CD4-positive, alpha-beta T cell treated with Interleukin-2 at 100 ng/mL for 4 hours (primary cell): Measurements from ENCODE around the gene CRYBB3.

ENCODE experiments used
- DNase-seq: peaks from one replicate; pipeline ENCODE4 v3.0.0-alpha.2; 2020; ENCODE audit warnings: low spot score

CRYBB3 gene

DNA sequence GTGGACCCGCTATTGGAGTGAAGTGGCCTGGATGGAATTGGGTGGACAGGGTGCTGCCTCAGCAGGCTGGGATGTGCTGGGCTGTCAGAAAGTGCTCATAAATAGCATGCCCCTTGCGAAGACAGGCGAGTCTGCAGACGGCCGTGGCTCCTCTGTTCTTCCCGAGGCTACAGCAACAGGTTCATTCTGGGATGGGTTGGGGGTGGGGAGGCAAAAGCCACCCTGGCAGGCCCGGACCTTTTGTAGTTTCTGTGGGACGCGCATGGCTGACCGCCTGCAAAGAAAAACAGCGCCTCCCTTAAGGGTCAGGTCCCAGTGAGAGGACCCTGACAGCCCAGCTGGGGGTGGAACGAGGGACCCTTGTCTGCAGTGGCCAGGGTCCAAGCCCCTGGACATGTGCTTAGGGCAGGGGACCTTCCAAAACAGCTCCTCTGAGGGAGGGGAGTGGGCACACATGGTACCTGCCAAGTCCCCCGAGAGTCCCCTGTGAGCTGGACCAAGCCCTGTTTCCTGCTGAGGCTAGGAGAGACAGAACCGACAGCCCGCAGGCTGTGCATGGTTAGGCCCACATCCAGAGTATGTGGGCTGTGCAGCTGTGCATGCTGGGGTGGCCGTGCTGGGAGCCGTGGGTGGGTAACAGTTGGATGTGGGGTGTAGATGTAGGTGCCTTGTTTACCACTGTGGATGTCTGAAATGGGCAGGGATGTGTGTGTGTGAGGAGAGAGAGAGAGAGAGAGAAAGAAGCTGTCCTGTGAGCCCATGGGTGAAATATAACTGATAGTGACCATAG, at the start of gene CRYBB3:
CRYBB3 (plus strand) TSS at position 128 of the 790 bp plus-strand sequence. CDS start 1,539 bp downstream, outside the sequence.
- DNase-seq = no peak

DNA sequence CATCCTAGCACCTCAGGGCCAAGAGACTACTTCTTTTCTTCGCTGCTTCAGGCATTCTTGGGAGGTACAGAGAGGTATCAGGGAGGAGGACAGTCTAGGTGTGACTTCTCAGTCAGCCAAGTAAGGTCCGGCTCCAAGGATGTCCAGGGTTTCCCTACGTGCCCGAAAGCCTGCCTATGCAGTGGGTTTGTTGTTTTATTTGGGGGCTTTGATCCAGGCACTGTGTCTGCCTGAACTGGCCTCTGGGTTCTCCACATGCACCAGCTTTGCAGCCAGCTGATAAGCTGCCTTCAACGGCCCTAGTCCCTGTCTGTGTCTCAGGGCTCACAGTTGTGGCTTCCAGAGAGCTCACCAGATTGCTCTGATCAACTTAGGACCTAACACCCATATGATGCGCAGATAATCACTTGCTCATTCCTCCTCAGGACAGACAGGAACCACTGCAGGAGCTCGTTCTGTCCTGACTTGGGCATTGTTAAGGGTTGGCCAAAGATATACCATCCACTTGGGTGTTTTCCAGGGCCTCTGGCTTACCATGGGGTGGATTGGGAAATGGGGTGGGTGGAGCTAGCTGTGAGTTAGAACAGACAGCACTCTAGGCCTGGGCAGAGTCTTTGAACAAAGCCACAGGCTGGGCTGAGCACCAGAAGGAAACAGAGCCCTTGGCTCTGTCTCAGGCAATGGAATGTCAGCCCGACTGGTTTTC, 45.5 kb upstream of the CRYBB3 start:
- no peak for DNase-seq

DNA sequence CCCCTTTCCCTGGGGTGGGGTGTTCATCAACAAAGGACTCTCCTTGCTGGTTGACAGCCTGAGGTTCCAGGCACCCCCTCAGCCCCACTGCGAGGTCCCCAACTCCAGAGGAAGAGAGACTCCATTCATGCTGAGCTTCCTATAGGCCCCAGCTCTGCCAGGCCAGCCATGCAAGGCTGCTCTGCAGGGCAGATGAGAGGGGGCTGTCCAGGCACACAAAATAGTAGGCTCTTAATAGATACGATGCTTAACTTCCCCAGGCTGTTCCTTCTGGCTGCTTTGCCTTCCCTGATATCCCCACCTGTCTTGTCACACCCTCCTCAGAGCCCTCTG, 45.0 kb upstream of the CRYBB3 start:
- no peak for DNase-seq

DNA sequence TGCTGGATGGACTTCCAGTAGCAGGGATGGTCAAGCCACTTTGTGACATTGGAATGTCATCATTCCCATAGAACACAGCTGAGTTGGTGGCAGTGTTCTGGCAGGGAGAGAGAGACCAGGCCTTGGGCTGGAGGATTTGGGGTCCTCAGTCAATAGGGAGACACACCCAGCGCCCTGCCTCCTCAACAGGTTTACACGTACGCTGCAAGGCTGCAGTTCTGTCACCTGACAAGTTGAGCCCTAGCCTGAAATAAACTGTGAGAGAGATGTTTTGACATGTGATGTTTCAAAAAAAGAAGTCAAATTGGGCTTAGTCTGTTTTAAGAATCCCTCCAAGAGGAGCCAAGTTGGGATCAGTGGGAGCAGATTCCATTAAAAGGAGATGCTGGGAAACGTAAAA, 42.9 kb upstream of the CRYBB3 start:
- DNase-seq = no peak

DNA sequence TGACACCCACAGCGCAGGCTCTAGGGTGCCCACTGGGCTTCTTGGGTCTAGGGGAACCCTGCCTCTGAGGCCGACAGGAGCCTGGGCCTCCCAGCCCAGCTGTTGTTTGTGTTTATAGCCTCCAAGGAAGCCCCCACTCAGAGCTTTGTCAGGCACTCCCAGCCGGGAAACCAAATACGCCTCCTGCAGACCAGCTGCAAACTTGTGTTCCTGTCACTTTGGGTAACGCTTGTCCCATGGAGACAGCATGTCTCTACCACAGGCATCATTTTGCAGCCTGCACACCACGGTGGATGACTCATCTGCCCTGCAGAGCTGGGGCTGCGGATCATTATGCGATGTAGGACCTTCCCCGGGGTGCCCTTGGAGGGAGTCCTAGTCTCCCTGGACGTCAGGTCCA, 40.6 kb upstream of the CRYBB3 start:
- DNase-seq = no peak

DNA sequence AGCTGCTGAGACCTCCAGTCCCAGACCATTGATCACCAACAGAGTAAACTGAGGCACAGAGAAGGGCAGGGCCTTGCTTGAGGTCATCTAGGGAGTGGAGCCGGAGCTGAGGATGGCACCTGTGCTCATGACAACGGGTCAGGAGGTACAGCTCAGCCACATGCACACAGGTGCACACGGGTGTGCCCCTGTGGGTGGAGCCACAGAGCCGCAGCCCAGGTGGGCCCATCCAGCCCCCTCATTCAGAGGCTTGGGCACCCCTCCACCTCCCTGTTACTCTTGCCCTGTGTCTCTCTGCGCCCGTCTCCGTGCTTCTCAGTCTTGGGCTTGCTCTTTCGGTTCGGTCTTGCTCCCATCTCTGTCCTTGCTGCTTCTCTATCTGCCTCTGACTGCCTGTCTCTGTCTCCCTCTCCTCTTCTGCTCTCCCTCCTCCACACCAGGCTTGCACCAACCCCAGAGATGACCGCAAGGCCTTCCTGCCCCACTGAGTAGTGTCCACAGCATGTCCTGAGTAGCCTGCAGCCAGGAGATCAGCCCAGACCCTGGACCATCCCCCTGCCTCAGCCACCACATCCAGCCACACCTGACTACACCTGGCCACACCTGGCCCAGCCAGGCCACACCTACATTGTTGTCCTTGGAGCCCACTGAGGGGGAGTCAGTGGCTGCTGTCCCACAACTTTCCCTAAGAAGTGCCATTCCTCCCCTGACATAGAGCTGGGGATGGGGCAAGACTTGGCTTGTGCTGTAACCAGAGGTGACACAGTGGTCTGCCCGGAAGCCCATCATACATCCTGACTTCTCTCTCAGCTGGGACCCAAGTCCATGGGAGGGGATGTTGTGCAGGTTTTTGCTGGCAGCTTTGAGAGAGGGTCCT, 39.3 kb upstream of the CRYBB3 start:
- DNase-seq = no peak

DNA sequence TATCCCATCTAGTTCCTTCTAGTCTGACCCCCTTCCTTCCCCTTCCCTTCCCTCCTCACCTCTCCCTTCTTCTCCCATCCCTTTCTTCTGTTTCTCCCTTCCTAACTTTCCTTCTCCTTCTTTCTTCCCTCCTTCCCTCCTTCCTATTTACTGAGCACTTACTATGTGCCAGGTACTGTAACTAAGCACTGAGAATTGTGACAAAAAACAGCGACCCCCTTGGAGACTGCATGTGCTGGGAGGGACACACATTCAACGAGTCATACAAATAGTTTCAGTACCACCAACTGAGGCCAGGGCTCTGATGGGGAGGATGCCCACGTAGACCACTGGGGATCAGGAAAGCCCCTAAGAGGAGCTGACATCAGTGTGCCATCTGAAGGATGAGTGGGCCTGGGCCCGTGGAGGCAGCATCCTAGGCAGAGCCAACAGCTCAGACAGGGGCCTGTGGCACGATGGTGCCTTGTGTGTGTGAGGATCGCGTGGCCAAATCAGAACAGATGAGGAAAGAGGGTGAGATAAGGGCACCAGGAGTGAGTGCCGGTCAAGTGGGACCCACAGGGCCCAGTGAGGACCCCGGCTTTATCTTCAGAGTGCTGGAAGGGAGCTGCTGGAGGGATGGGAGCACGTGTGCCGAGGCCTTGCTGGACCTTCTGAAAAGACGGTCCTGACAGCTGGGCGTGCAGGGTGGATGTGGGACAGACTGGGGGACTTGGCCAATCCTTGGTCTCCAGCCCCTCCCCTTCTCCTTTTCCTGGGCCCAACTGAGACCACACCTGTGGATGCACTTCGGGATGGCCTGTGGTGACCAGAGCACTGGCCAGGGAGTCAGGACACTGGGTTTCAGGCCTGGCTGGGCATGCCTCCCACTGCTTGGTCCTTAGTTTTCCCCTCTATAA, 38.4 kb upstream of the CRYBB3 start:
- DNase-seq = no peak

DNA sequence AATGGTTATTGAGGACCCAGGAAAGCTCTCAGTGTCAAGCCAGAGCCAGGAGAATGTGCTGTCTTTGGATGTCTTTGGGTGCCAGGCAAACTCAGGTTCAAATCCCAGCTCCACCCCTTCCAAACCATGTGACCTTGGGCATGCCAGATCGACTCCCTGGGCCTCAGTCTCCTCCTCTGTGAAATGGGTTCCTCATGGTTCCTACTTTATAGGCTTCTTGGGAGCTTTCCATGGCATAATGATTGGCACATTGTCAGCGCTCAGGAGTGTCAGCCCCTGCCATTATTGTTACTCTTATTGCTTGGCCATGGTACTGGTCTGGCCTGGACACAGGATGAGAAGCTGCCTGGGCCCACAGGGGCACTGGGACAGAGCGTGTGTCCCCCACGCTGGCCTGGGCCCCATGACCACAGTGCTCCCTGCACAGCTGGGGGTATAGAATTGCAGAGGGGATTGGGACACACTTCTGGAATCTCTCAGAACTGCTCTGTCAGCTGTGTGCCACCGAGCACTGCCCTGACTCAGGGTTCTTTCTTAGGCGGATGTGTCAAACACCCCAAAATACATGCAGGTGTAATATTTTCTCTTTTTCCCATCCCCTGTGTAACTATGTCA, 37.6 kb upstream of the CRYBB3 start:
- DNase-seq = no peak

DNA sequence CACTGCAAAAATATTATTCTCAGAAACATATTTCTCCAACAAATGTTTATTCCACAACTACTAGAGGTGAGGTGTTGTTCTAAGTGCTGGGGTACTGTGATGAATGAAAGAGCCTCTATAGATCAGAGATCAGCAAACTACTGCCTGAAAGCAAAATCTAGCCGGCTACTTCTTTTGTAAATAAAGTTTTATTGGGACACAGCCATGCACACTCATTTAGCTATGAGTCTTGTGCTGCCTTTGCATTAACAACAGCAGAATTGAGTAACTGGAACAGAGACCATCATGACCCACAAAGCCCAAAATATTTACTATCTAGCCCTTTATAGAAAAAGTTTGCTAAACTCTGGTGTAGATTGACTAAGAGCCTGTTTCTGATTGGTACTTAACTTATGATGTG, 37.1 kb upstream of the CRYBB3 start:
- no peak for DNase-seq

DNA sequence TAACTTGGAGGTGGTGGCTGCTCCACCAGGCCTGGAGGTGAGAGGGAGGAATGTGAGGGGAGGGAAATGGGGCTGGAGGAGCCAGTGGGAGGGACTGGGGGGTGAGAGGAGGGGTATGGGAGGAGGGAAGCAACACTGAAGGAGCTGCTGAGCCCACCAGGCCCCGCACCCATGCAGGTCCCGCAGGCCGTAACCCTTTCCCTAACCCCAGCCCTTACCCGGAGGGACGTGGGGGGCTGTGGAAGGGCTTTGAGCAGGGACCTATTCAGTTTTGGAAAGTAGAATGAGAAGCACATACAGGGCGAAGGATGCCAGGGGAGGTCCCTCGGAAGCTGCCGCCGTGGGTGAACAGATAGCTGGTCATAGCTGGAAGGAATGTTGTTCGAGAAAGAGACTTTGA, 33.9 kb upstream of the CRYBB3 start:
- no peak for DNase-seq

DNA sequence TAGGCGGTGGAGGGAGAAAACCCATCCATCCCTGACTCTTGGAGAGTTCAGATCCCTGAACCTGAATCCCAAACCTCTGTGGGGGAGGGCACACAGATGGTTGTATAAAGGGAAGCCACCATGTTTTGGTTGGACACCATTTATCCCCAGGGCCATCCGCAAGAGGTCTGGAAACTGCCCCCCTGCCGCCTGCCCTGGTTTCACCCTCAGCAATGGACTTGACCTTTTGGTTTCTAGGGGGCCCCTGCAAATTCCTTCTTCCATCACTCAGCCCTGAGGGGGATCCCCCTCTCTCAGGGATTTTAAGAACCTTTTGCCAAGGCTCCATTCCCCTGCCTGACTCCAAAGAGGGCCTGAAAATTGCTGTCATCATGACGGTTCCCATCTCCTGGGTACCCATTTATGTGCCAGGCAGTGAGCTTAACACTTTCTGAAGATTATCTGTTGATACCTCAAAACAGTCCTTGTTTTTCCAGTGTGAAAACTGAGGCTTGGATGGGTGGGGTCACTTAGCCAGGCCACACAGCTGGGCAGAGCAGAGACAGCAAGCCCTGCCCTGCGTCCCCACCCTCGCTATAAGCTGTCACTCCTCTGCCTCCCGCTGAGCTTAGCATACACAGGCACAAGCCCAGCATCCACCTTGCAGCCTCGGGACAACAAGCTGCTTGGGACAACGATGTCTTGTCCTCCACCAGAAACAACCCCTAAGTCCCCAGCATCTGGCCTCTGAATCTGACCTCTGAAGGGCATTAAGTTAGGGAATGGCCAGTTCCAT, 33.2 kb upstream of the CRYBB3 start:
- DNase-seq = no peak

DNA sequence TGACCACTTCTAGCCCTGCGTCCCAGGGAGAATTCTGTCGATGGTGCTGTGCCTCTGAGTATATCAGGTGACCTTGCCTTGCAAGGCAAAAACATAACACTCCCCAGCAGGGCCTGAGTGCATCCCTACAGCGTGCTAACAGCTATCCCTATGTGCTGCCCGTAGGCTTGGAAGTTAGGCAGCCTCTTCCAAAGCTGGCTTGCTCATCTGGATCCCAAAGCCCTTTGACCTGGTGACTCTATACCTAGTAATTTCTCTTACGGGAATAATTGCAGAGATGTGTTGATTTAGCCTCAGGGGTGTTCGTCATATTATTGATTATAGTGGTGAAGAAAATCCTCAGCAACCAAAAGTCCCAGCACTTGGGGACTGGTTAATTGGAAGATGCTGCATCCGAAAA, 32.6 kb upstream of the CRYBB3 start:
- no peak for DNase-seq

DNA sequence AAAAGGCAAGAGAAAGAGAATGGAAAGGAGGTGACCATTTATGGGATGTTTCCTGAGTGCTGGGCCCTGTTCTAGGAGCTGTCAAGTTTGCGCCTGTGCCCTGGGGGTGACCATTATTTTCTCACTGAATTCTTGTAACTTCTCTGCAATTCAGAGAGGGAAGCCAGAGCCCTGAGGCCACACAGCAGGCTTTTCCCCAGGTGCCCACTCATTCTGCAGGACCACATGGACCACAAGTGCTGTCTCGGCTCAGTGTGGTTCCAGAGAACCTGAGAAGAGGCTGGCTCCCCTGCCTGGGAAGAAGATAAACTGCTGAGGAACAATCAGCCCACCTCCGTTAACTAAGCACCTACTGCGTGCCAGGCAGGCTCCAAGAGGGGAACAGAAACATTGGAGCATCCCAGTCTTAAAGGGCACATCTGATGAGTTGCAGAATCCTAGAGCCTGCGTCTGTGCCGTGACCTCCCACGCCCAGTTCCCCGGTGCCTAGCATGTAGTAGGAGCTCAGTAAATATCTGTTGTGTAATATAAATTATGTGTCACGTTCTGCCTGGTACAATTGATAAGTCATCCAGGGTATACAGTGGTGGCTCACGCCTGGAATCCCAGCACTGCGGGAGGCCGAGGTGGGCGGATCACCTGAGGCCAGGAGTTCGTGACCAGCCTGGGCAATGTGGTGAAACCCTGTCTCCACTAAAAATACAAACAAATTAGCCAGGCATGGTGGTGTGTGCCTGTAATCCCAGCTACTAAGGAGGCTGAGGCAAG, 31.6 kb upstream of the CRYBB3 start:
- DNase-seq = no peak

DNA sequence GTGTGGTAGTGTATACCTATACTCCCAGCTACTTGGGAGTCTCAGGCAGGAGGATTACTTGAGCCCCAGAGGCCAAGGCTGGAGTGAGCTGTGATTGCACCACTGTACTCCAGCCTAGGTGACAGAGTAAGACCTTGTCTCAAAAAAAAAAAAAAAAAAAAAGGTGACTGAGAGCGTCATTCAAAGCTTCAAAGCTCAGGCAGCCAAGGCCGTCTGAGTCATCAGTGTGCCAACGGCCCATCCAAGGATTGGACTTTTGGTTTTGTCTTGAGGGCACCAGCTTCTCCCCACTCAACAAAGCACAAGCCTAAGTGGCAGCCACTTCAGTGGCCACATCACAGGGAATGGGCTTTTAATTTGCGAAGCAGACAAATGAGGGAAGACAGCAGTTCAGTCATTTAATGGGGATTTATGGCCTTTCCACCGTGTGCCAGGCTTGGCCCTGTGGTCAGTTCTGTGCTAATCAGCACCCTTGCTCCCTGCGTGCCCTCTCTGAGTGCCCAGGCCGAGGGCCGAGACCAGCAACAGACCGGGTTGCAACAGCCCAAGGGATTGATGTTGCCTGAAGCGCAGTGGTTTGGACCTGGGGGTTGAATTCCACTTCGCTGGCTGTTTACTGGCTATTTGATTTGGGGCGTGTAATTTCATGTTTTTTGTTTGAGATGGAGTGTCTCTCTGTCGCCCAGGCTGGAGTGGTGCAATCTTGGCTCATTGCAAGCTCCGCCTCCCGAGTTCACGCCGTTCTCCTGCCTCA, 30.2 kb upstream of the CRYBB3 start:
- no peak for DNase-seq

DNA sequence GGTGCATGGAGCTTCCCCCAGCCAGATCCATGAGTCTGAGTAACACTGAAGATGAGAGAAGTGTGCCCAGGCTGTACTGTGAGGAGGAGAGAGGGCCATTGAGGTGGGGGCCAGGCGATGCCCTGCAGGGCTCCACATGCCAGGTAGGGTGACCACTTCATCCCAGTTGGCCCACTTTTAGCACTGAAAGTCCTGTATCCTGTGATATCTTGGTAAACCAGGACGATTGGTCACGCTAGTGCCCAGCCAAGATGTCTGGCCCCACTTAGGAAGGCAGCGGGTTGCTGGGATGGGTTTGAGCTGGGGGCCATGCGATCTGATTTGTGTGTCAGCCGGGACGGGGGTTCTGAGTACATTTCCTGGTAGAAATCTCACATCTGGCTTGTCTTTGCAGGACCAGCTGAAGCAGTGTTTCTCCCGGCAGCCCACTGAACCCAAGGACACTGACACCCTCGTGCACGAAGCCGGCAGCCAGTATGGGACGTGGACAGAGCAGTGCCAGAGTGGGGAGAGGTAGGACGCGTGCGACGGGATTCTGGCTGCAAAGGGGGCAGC, 29.2 kb upstream of the CRYBB3 start:
- no peak for DNase-seq

DNA sequence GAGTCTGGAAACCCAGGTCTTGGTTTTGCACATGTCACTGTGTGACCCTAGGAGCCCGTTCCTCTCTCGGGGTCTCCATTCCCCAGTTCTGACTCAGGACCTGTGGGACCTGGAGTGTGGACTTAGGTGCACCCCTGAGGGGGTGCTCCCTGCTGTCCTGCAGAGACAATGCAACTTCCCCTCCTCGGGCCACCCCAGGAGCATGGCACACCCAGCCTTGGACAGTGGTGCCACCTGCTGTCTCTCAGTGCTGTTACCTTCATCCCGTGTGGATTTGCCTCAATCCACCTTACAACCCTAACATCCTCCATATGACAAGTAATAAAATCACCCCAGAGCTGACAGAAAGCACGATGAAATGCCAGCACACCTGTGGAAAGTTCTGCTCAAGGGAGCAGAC, 27.5 kb upstream of the CRYBB3 start:
- DNase-seq = peak; percentile 10

DNA sequence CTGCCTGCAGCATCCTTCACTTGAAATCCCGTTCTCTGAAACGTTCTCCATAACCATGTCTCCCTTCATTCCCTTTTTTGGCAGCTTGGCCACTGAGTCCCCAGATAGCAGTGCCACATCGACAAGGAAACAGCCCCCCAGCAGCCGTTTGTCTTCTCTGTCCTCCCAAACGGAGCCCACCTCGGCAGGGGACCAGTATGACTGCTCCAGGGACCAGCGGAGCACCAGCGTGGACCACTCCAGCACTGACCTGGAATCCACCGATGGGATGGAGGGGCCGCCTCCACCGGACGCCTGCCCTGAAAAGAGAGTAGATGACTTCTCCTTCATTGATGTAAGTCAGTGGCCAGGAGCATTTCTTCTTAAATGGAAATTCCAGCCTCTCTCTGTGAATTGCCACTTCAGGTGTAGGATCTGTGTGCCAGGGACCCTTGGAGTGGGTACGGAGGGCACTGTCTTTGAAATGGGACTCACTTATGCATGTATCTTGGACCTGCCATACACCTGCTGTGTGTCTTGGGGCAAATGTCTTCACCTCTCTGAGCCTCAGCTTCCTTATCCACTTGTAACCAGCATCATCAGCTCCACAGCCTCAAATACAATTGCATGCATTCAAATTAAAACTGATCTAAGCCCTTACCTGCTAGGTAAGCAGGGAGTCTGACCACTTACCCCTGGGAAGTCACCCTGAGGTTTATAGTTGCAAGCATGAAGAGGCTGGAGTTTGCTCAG, 25.3 kb upstream of the CRYBB3 start:
- DNase-seq = no peak

DNA sequence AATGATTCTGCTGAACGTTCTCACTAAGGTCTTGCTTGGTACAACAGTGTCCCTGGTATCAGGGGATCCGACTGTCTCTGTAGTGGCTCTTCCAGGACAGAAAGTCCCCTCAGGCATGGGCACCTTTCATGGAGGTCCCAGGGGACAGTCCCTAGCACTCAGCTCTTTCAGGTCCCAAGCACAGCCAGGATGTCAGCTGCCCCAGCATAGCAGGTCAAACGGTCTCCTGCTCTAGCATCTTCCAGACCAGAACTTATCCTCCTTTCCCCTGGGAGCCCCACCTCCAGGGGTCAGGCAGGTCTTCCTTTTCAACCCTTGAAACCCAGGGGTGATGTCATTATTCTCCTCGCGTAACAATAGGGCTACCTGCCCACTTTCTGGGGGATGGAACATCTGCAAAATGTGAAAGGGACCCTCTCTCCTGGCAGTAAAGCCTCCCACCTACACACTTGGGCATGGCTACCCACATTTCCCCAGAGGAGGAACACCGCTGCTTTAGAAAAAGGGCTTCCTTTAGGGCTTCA, 24.7 kb upstream of the CRYBB3 start:
- no peak for DNase-seq
